DOHH2 (cell line): ENCODE results near the gene CDH5.

ENCODE experiments used
- H3F3A ChIP-seq: fragments of 200-600 bp; sonication (generic), shearing (Covaris generic); 2 replicates; pipeline ENCODE4 v1.6.0; 2016; ENCODE audit warnings: antibody characterized with exemption, mild to moderate bottlenecking; ENCODE audit not compliant: control insufficient read depth, insufficient read depth
- H3K27ac ChIP-seq: fragments of 200-600 bp; sonication (generic); 2 replicates; pipeline ENCODE4 v1.5.1; 2014; ENCODE audit warnings: low read depth, mild to moderate bottlenecking, low read length, moderate library complexity
- H3K27me3 ChIP-seq: fragments of 200-600 bp; sonication (generic); 2 replicates; pipeline ENCODE4 v1.6.1; 2014; ENCODE audit warnings: mild to moderate bottlenecking, low read length, mixed read lengths; ENCODE audit not compliant: control insufficient read depth
- H3K36me3 ChIP-seq: fragments of 200-600 bp; sonication (generic); 2 replicates; pipeline ENCODE4 v1.6.1; 2014; ENCODE audit warnings: mild to moderate bottlenecking, low read length, moderate library complexity, mixed read lengths; ENCODE audit not compliant: control insufficient read depth
- H3K4me1 ChIP-seq: fragments of 200-600 bp; sonication (generic); 2 replicates; pipeline ENCODE4 v1.6.1; 2014; ENCODE audit warnings: mild to moderate bottlenecking, low read length, mixed read lengths; ENCODE audit not compliant: control insufficient read depth
- H3K4me2 ChIP-seq: fragments of 200-600 bp; sonication (generic); 2 replicates; pipeline ENCODE4 v1.6.0; 2014; ENCODE audit warnings: mild to moderate bottlenecking, low read length, moderate library complexity
- H3K4me3 ChIP-seq: fragments of 200-600 bp; sonication (generic); 2 replicates; pipeline ENCODE4 v1.5.1; 2014; ENCODE audit warnings: mild to moderate bottlenecking, low read length, mixed read lengths
- H3K79me2 ChIP-seq: fragments of 200-600 bp; sonication (generic); 2 replicates; pipeline ENCODE4 v1.6.1; 2014; ENCODE audit warnings: mild to moderate bottlenecking, low read length, mixed read lengths; ENCODE audit not compliant: control insufficient read depth
- H3K9me2 ChIP-seq: fragments of 200-600 bp; sonication (generic); replicated peaks from 2 replicates; pipeline ENCODE4 v1.6.1; 2014; ENCODE audit warnings: mild to moderate bottlenecking, low read length, mixed read lengths; ENCODE audit not compliant: control insufficient read depth
- H3K9me3 ChIP-seq: fragments of 200-600 bp; sonication (generic); 2 replicates; pipeline ENCODE4 v1.6.1; 2014; ENCODE audit warnings: antibody characterized with exemption, low read length, mixed read lengths; ENCODE audit not compliant: control insufficient read depth, insufficient read depth
- H4K20me1 ChIP-seq: fragments of 200-600 bp; sonication (generic); 2 replicates; pipeline ENCODE4 v1.6.0; 2014; ENCODE audit warnings: low read depth, mild to moderate bottlenecking, antibody characterized with exemption, low read length, moderate library complexity; ENCODE audit not compliant: control insufficient read depth, insufficient read depth
- EZH2phosphoT487 ChIP-seq: fragments of 200-600 bp; sonication (generic); IDR thresholded peaks from 2 replicates; pipeline ENCODE4 v1.6.1; 2017; ENCODE audit warnings: borderline replicate concordance, mild to moderate bottlenecking, antibody characterized with exemption, low read length, moderate library complexity, mixed read lengths
- TF ChIP-seq, protein P1 (sequence below): fragments of 200-600 bp; sonication (generic); IDR thresholded peaks from one replicate; pipeline ENCODE4 v1.5.1; 2014; ENCODE audit warnings: antibody characterized with exemption, mild to moderate bottlenecking, low read depth, low read length; ENCODE audit not compliant: poor library complexity, severe bottlenecking

CDH5 gene

DNA sequence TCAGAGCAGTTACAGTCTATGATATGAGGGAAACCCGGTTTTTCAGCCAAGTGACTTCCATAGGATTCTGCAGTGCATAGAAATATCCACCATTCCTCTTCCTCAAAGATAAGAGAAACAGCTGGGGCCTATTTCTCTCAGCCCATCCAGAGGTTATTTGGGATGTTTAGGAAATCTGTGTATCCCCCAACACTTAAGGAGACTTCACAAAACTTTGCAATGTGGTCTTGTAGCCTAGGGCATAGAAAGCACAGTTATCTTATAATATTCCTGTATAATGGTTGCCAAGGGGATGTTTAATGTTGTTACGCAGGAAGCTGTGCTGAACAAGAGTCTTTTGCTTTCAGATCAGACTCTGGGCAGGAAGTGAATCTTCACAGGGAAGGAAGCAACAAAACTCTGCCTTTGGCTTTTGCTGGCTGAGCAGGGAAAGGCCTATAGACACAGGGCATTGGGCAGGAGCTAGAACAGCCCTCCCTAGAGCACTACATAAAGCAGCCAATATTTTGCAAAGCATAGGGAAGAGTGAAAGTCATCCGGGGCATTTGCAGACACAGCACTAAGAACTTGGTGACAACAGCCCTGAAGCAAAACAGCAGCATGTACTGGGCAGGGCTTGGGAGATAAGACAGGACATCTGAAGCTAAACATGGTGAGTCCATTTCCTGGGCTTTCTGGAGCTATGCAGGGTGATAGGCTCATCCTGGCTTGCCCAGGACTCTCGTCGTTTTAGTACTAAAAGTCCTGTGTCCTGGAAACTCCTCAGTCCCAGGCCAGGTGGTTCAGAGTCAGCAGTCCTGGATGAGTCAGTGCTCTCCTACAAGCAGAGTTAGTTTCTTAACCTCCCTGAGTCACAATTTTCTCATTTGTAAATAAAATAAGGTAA, 41.9 kb downstream of the CDH5 start:
- H3K4me2 ChIP-seq, result peak overlapping the region; percentile 55

DNA sequence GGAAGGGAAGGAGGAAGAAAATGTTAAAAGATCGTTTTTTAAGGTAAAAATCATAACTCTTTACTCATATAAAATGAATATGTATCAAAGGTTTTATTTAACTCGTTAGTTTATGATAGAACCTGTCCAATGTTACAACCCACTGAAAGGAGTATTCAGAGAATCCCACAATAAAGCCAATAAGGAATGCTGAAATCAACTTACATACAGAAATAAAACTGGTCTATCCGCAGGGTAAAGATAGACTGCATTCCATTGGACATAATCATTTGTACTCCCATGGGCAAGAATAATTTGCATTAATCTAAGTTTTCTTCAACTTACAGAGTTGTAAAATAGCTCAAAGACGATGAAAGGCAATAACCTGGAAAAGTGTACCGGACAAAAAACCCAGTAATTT, 42.7 kb downstream of the CDH5 start:
- Histone ChIP-seq H3K27me3 (peaks cover 6% of the 10 kb centered on the region; the same call in 1 of the 2 replicates), H3K4me2 (peak overlapping the region; percentile 55), H3K9me3 (peaks cover 3% of the 10 kb centered on the region; the same call in 1 of the 2 replicates), H3F3A (no peaks in the 10 kb centered on the region), H3K9me2 (no peaks in the 10 kb centered on the region), H3K4me3 (no peak overlapping the region), H3K27ac (no peak overlapping the region), H3K36me3 (no peaks in the 10 kb centered on the region), H3K4me1 (peaks cover 18% of the 10 kb centered on the region), H4K20me1 (no peaks in the 10 kb centered on the region), H3K79me2 (no peaks in the 10 kb centered on the region)
- no peak for TF ChIP-seq EZH2phosphoT487
- TF ChIP-seq, protein P1, sequence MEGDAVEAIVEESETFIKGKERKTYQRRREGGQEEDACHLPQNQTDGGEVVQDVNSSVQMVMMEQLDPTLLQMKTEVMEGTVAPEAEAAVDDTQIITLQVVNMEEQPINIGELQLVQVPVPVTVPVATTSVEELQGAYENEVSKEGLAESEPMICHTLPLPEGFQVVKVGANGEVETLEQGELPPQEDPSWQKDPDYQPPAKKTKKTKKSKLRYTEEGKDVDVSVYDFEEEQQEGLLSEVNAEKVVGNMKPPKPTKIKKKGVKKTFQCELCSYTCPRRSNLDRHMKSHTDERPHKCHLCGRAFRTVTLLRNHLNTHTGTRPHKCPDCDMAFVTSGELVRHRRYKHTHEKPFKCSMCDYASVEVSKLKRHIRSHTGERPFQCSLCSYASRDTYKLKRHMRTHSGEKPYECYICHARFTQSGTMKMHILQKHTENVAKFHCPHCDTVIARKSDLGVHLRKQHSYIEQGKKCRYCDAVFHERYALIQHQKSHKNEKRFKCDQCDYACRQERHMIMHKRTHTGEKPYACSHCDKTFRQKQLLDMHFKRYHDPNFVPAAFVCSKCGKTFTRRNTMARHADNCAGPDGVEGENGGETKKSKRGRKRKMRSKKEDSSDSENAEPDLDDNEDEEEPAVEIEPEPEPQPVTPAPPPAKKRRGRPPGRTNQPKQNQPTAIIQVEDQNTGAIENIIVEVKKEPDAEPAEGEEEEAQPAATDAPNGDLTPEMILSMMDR, result no peak

More for the DNA sequence above, 41.9 kb downstream of the CDH5 start:
- Histone ChIP-seq H3K36me3 (no peaks in the 10 kb centered on the region), H3K9me3 (peaks cover 3% of the 10 kb centered on the region; the same call in 1 of the 2 replicates), H3F3A (no peaks in the 10 kb centered on the region), H3K4me3 (peak overlapping the region; percentile 55), H3K79me2 (no peaks in the 10 kb centered on the region), H3K9me2 (no peaks in the 10 kb centered on the region), H3K27ac (no peak overlapping the region), H4K20me1 (no peaks in the 10 kb centered on the region), H3K27me3 (peaks cover 6% of the 10 kb centered on the region; the same call in 1 of the 2 replicates), H3K4me1 (peaks cover 18% of the 10 kb centered on the region)
- TF ChIP-seq EZH2phosphoT487, result no peak
- TF ChIP-seq, protein P1, result no peak

DNA sequence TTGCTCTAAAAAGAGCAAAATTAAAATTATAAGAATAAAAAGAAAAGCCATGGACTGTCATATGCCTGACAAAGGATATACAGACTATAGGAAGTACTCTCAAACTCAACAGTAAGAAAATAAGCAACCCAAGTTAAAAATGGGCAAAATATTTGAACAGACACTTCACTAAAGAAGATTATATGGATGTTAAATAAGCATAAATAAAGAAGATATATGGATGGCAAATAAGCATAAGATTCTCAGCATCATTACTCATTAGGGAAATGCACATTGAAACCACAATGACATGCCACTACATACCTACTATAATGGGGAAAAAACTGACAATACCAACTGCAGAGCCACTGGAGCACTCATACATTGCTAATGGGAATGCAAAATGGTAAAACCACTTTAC, 45.7 kb downstream of the CDH5 start:
- Histone ChIP-seq H3K27me3 (peaks cover 3% of the 10 kb centered on the region; the same call in 1 of the 2 replicates), H3K79me2 (no peaks in the 10 kb centered on the region), H3F3A (no peaks in the 10 kb centered on the region), H3K9me3 (peaks cover 3% of the 10 kb centered on the region; the same call in 1 of the 2 replicates), H4K20me1 (no peaks in the 10 kb centered on the region), H3K27ac (no peak overlapping the region), H3K36me3 (no peaks in the 10 kb centered on the region), H3K4me2 (no peak overlapping the region), H3K4me3 (no peak overlapping the region), H3K9me2 (no peaks in the 10 kb centered on the region), H3K4me1 (peaks cover 11% of the 10 kb centered on the region)
- TF ChIP-seq, protein P1, result no peak
- no peak for TF ChIP-seq EZH2phosphoT487
